SK-N-SH treated with all-trans-retinoic acid at 6 μM for 48 hours (cell line): ENCODE measurements around the gene DLG2.

Source experiments
- ATAC-seq: fragments of 200-7000 bp; cut with Tn5 transposase; 3 replicates; pipeline ENCODE4 v1.9.1; 2020; ENCODE audit warnings: mild to moderate bottlenecking, moderate library complexity
- ARNTL ChIP-seq: fragments of 450-650 bp; formaldehyde crosslinking; IDR thresholded peaks from 2 replicates; pipeline ENCODE4 v1.5.0; 2020; ENCODE audit warnings: low read depth, mild to moderate bottlenecking, moderate library complexity, borderline replicate concordance
- BACH2 ChIP-seq: fragments of 250-450 bp; sonication (Bioruptor Pico); IDR thresholded peaks from 2 replicates; pipeline ENCODE4 v1.9.0; 2021; ENCODE audit warnings: mild to moderate bottlenecking, borderline replicate concordance
- CREB5 ChIP-seq: fragments of 250-450 bp; sonication (Bioruptor Pico); IDR thresholded peaks from 2 replicates; pipeline ENCODE4 v1.5.1; 2020; ENCODE audit warnings: low read depth, mild to moderate bottlenecking, moderate library complexity
- CSDC2 ChIP-seq: fragments of 250-450 bp; sonication (Bioruptor Pico); IDR thresholded peaks from 2 replicates; pipeline ENCODE4 v1.5.0; 2020; ENCODE audit warnings: mild to moderate bottlenecking, moderate library complexity
- CSRNP3 ChIP-seq: fragments of 250-450 bp; sonication (Bioruptor Pico); IDR thresholded peaks from 2 replicates; pipeline ENCODE4 v1.5.1; 2021; ENCODE audit warnings: mild to moderate bottlenecking, moderate library complexity
- ESRRG ChIP-seq: fragments of 250-450 bp; sonication (Bioruptor Pico); IDR thresholded peaks from 2 replicates; pipeline ENCODE4 v1.6.1; 2021; ENCODE audit warnings: mild to moderate bottlenecking
- GLIS3 ChIP-seq: fragments of 250-450 bp; sonication (Bioruptor Pico); IDR thresholded peaks from 2 replicates; pipeline ENCODE4 v1.5.0; 2020; ENCODE audit warnings: mild to moderate bottlenecking, moderate library complexity
- OSR1 ChIP-seq: fragments of 250-450 bp; sonication (Bioruptor Pico); IDR thresholded peaks from 2 replicates; pipeline ENCODE4 v1.8.0; 2022; ENCODE audit warnings: moderate library complexity, mild to moderate bottlenecking, inconsistent platforms
- PATZ1 ChIP-seq: fragments of 250-450 bp; sonication (Bioruptor Pico); IDR thresholded peaks from 2 replicates; pipeline ENCODE4 v1.8.0; 2020; ENCODE audit warnings: mild to moderate bottlenecking, moderate library complexity, borderline replicate concordance
- POU6F1 ChIP-seq: fragments of 250-450 bp; sonication (Bioruptor Pico); IDR thresholded peaks from 2 replicates; pipeline ENCODE4 v1.8.0; 2021; ENCODE audit warnings: low read depth, mild to moderate bottlenecking, moderate library complexity, borderline replicate concordance
- PPARA ChIP-seq: fragments of 250-450 bp; sonication (Bioruptor Pico); IDR thresholded peaks from 2 replicates; pipeline ENCODE4 v1.5.0; 2020; ENCODE audit warnings: mild to moderate bottlenecking, borderline replicate concordance
- RARB ChIP-seq: fragments of 250-450 bp; sonication (Bioruptor Pico); IDR thresholded peaks from 2 replicates; pipeline ENCODE4 v1.8.0; 2021; ENCODE audit warnings: mild to moderate bottlenecking, moderate library complexity
- TOX ChIP-seq: fragments of 250-450 bp; sonication (Bioruptor Pico); IDR thresholded peaks from 2 replicates; pipeline ENCODE4 v1.8.0; 2021; ENCODE audit warnings: mild to moderate bottlenecking, moderate library complexity, borderline replicate concordance
- TSHZ2 ChIP-seq: fragments of 250-450 bp; sonication (Bioruptor Pico); IDR thresholded peaks from 2 replicates; pipeline ENCODE4 v1.5.0; 2020; ENCODE audit warnings: mild to moderate bottlenecking, moderate library complexity
- ZC3H10 ChIP-seq: fragments of 250-450 bp; sonication (Bioruptor Pico); IDR thresholded peaks from 2 replicates; pipeline ENCODE4 v1.5.1; 2021; ENCODE audit warnings: mild to moderate bottlenecking, moderate library complexity
- ZFP3 ChIP-seq: fragments of 250-450 bp; sonication (Bioruptor Pico); IDR thresholded peaks from 2 replicates; pipeline ENCODE4 v1.5.0; 2020; ENCODE audit warnings: mild to moderate bottlenecking, moderate library complexity
- ZFP30 ChIP-seq: fragments of 450-650 bp; formaldehyde crosslinking; IDR thresholded peaks from 2 replicates; pipeline ENCODE4 v1.5.0; 2022; ENCODE audit warnings: mild to moderate bottlenecking, moderate library complexity
- ZNF565 ChIP-seq: fragments of 450-650 bp; formaldehyde crosslinking; conservative IDR thresholded peaks from 2 replicates; pipeline ENCODE4 v1.5.0; 2020; ENCODE audit warnings: low read depth, mild to moderate bottlenecking, moderate library complexity
- ZNF70 ChIP-seq: fragments of 450-650 bp; formaldehyde crosslinking; IDR thresholded peaks from 2 replicates; pipeline ENCODE4 v1.5.0; 2020; ENCODE audit warnings: mild to moderate bottlenecking, moderate library complexity

Gene DLG2

GRCh38 chr11:85096939-85097338 is 530.2 kb downstream of the DLG2 start:
- no peak for ATAC-seq
- TF ChIP-seq PATZ1 (no peak), ZNF565 (CRISPR knock-in tag) (no peak), PPARA (CRISPR knock-in tag) (no peak), TOX (CRISPR knock-in tag) (no peak), ZNF70 (CRISPR knock-in tag) (no peak), RARB (no peak), ZFP3 (CRISPR knock-in tag) (no peak), ZFP30 (CRISPR knock-in tag) (no peak), BACH2 (CRISPR knock-in tag) (no peak), CSRNP3 (CRISPR knock-in tag) (no peak), GLIS3 (CRISPR knock-in tag) (no peak), TSHZ2 (CRISPR knock-in tag) (no peak), POU6F1 (CRISPR knock-in tag) (no peak)

GRCh38 chr11:85095239-85095638 is 531.9 kb downstream of the DLG2 start:
- no peak for ATAC-seq

More at GRCh38 chr11:85095239-85095638, 531.9 kb downstream of the DLG2 start:
- TF ChIP-seq ZFP3 (CRISPR knock-in tag) (no peak), CREB5 (CRISPR knock-in tag) (no peak), POU6F1 (CRISPR knock-in tag) (no peak), TOX (CRISPR knock-in tag) (no peak), PPARA (CRISPR knock-in tag) (no peak), ARNTL (CRISPR knock-in tag) (no peak), GLIS3 (CRISPR knock-in tag) (no peak), ZNF565 (CRISPR knock-in tag) (no peak), ESRRG (no peak), ZFP30 (CRISPR knock-in tag) (no peak), ZC3H10 (CRISPR knock-in tag) (no peak), CSDC2 (no peak), OSR1 (CRISPR knock-in tag) (no peak)
